ENCODE data around the gene AFAP1.

The AFAP1 gene

DNA sequence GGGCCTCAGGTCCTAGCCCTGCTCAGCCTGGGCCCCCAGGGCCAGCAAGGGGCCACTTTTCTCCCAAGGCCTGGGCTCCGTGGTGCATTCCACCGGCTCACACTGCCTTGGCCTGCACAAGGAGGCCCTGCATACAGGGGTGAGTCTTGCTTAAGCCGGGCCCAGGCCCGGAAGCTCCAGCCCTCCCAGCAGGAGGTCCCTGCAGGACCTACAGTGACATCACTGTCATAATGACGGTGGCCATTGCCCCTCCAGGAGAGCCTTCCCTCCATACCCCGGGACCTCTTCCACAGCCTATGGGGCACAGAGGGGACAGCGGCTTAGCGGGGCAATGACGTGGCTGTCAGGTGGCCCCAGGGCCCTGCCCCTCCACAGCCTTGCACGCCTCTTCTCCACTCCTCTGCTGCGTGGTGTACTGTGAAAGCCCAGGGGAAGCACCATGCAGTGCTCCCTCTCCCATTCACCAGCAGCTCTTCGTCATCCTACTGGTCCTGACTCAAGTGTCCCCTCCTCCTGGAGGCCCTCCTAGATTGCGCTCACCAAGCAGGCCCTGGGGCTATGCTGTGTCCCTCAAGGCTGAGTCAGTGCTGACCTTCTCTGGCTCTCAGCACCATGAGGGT is 32.3 kb upstream of the AFAP1 start:
- no peak for DNase-seq
- H3K27me3 ChIP-seq = no peaks in the 10 kb centered on the region
- H3K9me3 ChIP-seq = no peaks in the 10 kb centered on the region
- TF ChIP-seq, protein P1, sequence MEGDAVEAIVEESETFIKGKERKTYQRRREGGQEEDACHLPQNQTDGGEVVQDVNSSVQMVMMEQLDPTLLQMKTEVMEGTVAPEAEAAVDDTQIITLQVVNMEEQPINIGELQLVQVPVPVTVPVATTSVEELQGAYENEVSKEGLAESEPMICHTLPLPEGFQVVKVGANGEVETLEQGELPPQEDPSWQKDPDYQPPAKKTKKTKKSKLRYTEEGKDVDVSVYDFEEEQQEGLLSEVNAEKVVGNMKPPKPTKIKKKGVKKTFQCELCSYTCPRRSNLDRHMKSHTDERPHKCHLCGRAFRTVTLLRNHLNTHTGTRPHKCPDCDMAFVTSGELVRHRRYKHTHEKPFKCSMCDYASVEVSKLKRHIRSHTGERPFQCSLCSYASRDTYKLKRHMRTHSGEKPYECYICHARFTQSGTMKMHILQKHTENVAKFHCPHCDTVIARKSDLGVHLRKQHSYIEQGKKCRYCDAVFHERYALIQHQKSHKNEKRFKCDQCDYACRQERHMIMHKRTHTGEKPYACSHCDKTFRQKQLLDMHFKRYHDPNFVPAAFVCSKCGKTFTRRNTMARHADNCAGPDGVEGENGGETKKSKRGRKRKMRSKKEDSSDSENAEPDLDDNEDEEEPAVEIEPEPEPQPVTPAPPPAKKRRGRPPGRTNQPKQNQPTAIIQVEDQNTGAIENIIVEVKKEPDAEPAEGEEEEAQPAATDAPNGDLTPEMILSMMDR (IDR thresholded peaks at IDR 0.05; ENCODE audit: low read depth, low read length) = no peak
- H3K4me1 ChIP-seq = peaks cover 8% of the 10 kb centered on the region
- no peaks in the 10 kb centered on the region for H3K36me3 ChIP-seq
- no peak overlapping the region for H3K4me3 ChIP-seq (ENCODE audit: low read depth, low read length)

DNA sequence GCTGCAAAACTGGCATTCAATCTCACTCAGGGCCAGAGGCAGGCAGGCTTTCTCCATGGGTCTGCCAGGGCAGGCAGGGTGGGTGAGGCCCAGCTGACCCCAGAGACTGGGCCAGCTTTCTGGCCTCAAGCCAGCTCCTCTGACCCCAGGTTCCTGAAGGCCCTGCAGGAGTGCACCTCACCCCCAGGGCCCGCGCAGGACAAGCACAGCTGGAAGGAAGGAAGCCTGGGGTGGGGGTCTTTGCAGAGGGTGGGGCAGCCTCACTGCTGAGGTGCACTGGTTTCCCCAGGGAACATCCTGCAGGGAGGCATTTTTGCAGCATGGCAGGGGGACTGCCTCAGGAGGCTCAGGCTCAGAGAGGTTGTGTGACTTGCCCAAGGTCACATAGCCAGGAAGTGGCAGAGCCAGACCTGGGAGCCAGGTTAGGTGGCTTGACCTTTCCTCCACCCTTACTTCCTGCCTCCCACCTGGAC is 31.5 kb upstream of the AFAP1 start:
- TF ChIP-seq, protein P1 (IDR thresholded peaks at IDR 0.05; ENCODE audit: low read depth, low read length) = no peak

DNA sequence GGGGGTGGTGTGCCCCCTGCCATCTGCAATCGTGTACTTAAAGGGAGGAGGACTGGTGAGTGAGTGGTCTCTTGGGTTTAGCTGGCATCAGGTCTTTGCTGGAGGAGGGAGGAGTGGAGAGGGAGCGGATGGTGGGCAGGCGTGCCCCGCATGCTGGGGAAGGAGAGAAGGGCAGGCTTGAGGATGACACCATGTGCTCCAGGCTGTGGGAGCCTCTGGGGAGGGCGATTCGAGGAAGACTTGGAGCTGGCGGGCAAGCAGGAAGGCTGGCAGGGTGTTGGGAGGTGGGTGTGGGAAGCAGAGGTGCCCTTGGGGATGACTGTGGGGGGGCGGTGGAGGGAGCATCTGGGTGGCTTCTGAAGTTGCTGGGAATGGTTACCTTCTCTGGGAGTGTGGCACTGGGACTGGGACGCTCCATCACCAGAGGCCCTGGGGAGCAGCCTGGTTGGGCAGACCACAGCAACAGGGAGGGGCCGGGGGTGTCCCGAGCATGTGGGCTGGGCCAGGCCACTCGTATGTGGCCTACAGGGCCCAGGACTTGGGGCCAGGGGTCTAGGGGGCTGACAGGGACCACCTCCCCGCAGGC is 30.8 kb upstream of the AFAP1 start:
- TF ChIP-seq, protein P1 (IDR thresholded peaks at IDR 0.05; ENCODE audit: low read depth, low read length) = no peak
- peaks cover 8% of the 10 kb centered on the region for H3K4me1 ChIP-seq

More for the DNA sequence above, 31.5 kb upstream of the AFAP1 start:
- no peaks in the 10 kb centered on the region for H3K36me3 ChIP-seq
- H3K4me3 ChIP-seq (ENCODE audit: low read depth, low read length) = no peak overlapping the region
- H3K9me3 ChIP-seq = no peaks in the 10 kb centered on the region
- no peaks in the 10 kb centered on the region for H3K27me3 ChIP-seq
- no peak for DNase-seq
- peaks cover 8% of the 10 kb centered on the region for H3K4me1 ChIP-seq

DNA sequence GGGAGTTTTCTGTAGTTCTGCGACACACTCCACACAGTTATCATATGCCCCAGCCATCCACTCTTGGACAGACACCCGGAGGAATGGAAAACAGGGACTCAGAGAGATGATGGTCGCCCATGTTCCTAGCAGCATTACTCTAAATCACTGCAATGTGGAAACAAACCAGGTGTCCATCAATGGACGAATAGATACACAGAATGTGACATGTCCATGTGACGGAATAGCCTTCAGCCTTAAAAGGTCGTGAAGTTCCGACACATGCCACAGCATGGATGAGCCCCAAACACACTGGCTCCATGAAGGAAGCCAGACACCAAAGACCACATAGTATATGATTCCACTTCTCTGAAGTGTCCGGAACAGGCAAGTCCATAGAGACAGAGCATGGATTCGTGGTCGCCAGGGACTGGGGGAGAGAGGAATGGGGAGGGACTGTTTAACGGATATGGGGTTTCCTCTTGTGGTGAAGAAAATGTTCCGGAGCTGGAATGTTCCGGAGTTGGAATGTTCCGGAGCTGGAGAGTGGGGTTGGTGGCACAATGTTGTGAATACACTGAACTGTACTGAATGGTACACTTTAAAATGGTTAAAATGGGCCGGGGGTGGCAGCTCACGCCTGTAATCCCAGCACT is 28.7 kb upstream of the AFAP1 start:
- no peaks in the 10 kb centered on the region for H3K9me3 ChIP-seq
- peaks cover 13% of the 10 kb centered on the region for H3K4me1 ChIP-seq
- H3K36me3 ChIP-seq = no peaks in the 10 kb centered on the region
- no peak overlapping the region for H3K4me3 ChIP-seq (ENCODE audit: low read depth, low read length)
- no peak for DNase-seq
- no peaks in the 10 kb centered on the region for H3K27me3 ChIP-seq
- TF ChIP-seq, protein P1 (IDR thresholded peaks at IDR 0.05; ENCODE audit: low read depth, low read length) = no peak

More for the DNA sequence above, 30.8 kb upstream of the AFAP1 start:
- Histone ChIP-seq H3K9me3 (no peaks in the 10 kb centered on the region), H3K4me3 (ENCODE audit: low read depth, low read length) (no peak overlapping the region), H3K27me3 (no peaks in the 10 kb centered on the region), H3K36me3 (no peaks in the 10 kb centered on the region)
- DNase-seq = no peak

DNA sequence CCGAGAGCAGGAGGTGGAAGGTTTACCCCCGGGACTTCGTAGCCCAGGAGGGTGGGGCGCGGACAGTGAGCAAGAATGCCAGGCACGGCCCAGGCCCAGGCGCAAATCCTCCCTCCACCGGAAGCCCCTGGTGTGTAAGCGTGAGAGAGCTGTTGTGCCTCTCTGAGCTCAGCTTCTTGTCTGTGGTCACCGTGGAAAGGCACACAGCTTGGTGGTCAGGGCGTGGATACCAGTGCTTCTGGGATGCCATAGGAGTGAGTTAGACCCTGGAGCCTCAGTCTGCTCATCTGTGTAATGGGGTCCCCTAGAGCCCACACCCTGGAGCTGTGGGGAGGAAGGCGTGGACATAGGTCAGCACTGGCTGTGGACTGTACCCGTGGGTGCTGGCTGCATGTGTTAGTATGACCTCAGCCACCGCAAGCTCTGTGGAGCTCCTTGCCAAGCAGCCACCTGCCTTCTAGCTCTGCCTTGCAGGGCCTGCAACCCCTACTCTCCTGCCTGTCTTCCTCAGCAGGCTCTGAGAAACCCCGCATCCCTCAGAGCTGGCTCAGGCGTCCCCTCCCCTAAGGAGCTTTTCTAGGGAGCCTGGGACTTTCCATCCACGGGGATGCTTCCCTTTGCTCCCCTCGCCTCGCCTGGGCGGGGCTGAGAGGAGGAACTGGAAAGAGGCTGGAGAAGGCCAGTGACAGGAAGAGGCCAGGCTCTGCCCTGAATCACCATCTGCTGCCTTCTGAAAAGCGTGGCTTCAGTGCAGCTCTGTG is 28.0 kb upstream of the AFAP1 start:
- H3K4me3 ChIP-seq (ENCODE audit: low read depth, low read length) = no peak overlapping the region
- no peaks in the 10 kb centered on the region for H3K9me3 ChIP-seq
- TF ChIP-seq, protein P1 (IDR thresholded peaks at IDR 0.05; ENCODE audit: low read depth, low read length) = no peak
- no peaks in the 10 kb centered on the region for H3K27me3 ChIP-seq
- H3K36me3 ChIP-seq = no peaks in the 10 kb centered on the region
- H3K4me1 ChIP-seq = peaks cover 13% of the 10 kb centered on the region
- no peak for DNase-seq

All from BE2C (cell line).